Measurements from ENCODE around the gene DRD4. TPM values are rescaled to one million over a fixed set of nuclear protein-coding genes. Genes with fewer than 3 reads are reported as not detected.

The DRD4 gene
- total RNA-seq, 1 donor from 2014 or later, result 2.1 TPM

DNA sequence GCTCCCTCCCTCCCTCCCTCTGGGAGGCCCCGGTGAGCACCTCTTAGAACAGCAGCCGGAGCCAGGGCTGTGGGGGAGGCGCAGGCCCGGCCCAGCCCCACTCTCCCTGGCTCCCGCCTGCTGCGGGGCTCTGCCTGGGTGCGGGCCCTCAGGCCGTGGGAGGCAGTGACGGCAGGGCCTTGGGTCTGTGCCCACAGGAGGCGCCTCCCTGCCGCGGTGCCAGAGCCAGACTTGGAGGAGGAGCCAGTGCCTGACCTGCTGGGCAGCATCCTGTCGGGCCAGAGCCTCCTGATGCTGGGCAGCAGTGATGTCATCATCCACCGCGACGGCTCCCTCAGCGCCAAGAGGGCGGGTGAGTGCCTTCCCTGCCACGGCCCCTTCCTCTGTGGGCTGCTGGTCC lies 30.8 kb upstream of the DRD4 start:
- peaks cover 30% of the 10 kb centered on the region for H3K36me3 Mint-ChIP-seq
- DNase-seq (ENCODE audit: low spot score in 2 of 2, unreplicated experiment in 2 of 2), result no peak
- H3K27ac Mint-ChIP-seq, result peak overlapping the region; percentile 59
- H3K9me3 Mint-ChIP-seq, result no peaks in the 10 kb centered on the region
- H3K27me3 Mint-ChIP-seq (ENCODE audit: low read depth), result no peaks in the 10 kb centered on the region
- H3K4me1 Mint-ChIP-seq, result peaks cover 5% of the 10 kb centered on the region
- H3K4me3 Mint-ChIP-seq, result no peak overlapping the region
- TF ChIP-seq, protein P1, sequence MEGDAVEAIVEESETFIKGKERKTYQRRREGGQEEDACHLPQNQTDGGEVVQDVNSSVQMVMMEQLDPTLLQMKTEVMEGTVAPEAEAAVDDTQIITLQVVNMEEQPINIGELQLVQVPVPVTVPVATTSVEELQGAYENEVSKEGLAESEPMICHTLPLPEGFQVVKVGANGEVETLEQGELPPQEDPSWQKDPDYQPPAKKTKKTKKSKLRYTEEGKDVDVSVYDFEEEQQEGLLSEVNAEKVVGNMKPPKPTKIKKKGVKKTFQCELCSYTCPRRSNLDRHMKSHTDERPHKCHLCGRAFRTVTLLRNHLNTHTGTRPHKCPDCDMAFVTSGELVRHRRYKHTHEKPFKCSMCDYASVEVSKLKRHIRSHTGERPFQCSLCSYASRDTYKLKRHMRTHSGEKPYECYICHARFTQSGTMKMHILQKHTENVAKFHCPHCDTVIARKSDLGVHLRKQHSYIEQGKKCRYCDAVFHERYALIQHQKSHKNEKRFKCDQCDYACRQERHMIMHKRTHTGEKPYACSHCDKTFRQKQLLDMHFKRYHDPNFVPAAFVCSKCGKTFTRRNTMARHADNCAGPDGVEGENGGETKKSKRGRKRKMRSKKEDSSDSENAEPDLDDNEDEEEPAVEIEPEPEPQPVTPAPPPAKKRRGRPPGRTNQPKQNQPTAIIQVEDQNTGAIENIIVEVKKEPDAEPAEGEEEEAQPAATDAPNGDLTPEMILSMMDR (IDR thresholded peaks at IDR 0.05; ENCODE audit: unreplicated experiment), result no peak

DNA sequence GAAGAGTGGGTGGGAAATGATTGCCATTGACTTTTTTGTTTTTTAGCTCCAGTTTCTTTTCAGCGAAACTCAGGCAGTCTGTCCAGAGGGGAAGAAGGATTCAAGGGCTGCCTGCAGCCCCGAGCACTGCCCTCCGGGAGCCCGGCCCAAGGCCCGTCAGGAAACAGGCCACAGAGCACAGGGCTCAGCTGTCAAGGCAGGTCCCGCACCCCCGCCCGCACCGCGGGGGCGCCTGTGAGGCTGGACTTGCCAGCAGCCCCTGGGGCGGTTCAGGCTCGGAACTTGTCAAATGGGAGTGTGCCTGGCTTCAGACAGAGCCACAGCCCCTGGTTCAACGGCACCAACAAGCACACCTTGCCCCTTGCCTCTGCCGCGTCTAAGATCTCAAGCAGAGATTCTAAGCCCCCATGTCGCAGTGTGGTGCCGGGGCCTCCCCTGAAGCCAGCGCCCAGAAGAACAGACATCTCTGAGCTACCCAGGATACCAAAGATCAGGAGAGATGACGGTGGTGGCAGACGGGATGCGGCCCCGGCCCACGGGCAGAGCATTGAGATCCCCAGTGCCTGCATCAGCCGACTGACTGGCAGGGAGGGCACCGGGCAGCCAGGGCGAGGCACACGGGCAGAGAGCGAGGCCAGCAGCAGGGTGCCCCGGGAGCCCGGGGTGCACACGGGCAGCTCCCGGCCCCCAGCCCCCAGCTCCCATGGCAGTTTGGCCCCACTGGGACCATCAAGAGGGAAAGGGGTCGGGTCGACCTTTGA lies 29.9 kb upstream of the DRD4 start:
- peaks cover 5% of the 10 kb centered on the region for H3K4me1 Mint-ChIP-seq
- no peaks in the 10 kb centered on the region for H3K9me3 Mint-ChIP-seq
- peak overlapping the region; percentile 59 for H3K27ac Mint-ChIP-seq
- no peak for DNase-seq (ENCODE audit: low spot score in 2 of 2, unreplicated experiment in 2 of 2)
- TF ChIP-seq, protein P1 (IDR thresholded peaks at IDR 0.05; ENCODE audit: unreplicated experiment), result no peak
- no peak overlapping the region for H3K4me3 Mint-ChIP-seq
- peaks cover 26% of the 10 kb centered on the region for H3K36me3 Mint-ChIP-seq
- H3K27me3 Mint-ChIP-seq (ENCODE audit: low read depth), result no peaks in the 10 kb centered on the region

DNA sequence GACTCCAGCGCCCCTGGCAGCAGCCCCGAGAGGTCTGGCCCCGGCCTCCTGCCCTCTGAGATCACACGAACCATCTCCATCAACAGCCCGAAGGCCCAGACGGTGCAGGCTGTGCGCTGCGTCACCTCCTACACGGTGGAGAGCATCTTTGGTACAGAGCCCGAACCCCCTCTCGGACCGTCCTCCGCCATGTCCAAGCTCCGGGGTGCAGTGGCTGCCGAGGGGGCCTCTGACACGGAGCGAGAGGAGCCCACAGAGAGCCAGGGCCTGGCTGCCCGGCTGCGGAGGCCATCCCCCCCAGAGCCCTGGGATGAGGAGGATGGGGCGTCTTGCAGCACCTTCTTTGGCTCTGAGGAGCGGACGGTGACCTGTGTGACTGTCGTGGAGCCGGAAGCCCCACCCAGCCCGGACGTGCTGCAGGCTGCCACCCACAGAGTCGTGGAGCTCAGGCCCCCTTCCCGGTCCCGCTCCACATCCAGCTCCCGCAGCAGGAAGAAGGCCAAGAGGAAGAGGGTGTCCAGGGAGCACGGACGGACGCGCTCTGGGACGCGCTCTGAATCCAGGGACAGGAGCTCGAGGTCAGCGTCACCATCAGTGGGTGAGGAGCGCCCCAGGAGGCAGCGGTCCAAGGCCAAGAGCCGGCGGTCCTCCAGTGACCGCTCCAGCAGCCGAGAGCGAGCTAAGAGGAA lies 29.0 kb upstream of the DRD4 start:
- TF ChIP-seq, protein P1 (IDR thresholded peaks at IDR 0.05; ENCODE audit: unreplicated experiment), result no peak
- Mint-ChIP-seq H3K4me3 (no peak overlapping the region), H3K9me3 (no peaks in the 10 kb centered on the region), H3K36me3 (peaks cover 29% of the 10 kb centered on the region), H3K27ac (no peak overlapping the region), H3K27me3 (ENCODE audit: low read depth) (no peaks in the 10 kb centered on the region), H3K4me1 (peaks cover 5% of the 10 kb centered on the region)
- DNase-seq (ENCODE audit: low spot score in 2 of 2, unreplicated experiment in 2 of 2), result no peak

DNA sequence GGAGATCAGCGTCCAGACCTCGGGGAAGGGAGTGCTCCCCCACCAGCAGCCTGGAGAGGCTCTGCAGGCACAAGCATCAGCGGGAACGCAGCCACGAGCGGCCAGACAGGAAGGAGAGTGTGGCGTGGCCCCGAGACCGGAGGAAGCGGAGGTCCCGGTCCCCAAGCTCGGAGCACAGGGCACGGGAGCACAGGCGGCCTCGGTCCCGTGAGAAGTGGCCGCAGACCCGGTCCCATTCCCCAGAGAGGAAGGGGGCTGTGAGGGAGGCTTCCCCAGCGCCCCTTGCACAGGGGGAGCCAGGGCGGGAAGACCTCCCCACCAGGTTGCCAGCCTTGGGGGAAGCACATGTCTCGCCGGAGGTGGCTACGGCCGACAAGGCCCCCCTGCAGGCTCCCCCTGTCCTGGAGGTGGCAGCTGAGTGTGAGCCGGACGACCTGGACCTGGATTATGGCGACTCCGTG lies 28.2 kb upstream of the DRD4 start:
- no peak for DNase-seq (ENCODE audit: low spot score in 2 of 2, unreplicated experiment in 2 of 2)
- Mint-ChIP-seq H3K4me3 (no peak overlapping the region), H3K4me1 (peaks cover 5% of the 10 kb centered on the region), H3K27ac (no peak overlapping the region), H3K9me3 (no peaks in the 10 kb centered on the region), H3K36me3 (peaks cover 29% of the 10 kb centered on the region), H3K27me3 (ENCODE audit: low read depth) (no peaks in the 10 kb centered on the region)
- TF ChIP-seq, protein P1 (IDR thresholded peaks at IDR 0.05; ENCODE audit: unreplicated experiment), result no peak

DNA sequence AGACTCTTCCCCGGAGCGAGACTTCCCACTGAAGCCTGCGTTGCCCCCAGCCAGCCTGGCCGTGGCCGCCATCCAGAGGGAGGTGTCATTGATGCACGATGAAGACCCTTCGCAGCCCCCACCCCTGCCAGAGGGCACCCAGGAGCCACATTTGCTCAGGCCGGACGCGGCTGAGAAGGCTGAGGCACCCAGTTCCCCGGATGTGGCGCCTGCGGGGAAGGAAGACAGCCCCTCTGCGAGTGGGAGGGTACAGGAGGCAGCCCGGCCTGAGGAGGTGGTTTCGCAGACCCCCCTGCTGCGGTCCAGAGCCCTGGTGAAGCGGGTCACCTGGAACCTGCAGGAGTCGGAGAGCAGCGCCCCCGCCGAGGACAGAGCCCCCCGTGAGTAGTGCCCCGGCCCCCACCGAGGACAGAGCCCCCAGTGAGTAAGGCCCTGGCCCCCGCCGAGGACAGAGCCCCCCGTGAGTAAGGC lies 27.7 kb upstream of the DRD4 start:
- no peaks in the 10 kb centered on the region for H3K9me3 Mint-ChIP-seq
- peaks cover 8% of the 10 kb centered on the region for H3K4me1 Mint-ChIP-seq
- no peaks in the 10 kb centered on the region for H3K27me3 Mint-ChIP-seq (ENCODE audit: low read depth)
- TF ChIP-seq, protein P1 (IDR thresholded peaks at IDR 0.05; ENCODE audit: unreplicated experiment), result no peak
- no peak for DNase-seq (ENCODE audit: low spot score in 2 of 2, unreplicated experiment in 2 of 2)
- H3K4me3 Mint-ChIP-seq, result no peak overlapping the region
- H3K27ac Mint-ChIP-seq, result no peak overlapping the region
- H3K36me3 Mint-ChIP-seq, result peaks cover 23% of the 10 kb centered on the region

Measured in mesothelial cell of epicardium (in vitro differentiated cells).